HUES64 (cell line): ENCODE results near the gene ADCY9.
"Not testable (repeated sequence)": the region's sequence is repeated elsewhere in the genome, so short reads cannot be mapped to it uniquely, and the experiment has no call there.

Experiments used
- H3K27ac ChIP-seq: 2 replicates; pipeline ENCODE4 v1.7.0; 2013; ENCODE audit warnings: low read depth, low read length, inconsistent platforms
- H3K27me3 ChIP-seq: 2 replicates; pipeline ENCODE4 v1.6.1; 2013; ENCODE audit warnings: mild to moderate bottlenecking, low read length; ENCODE audit not compliant: insufficient read depth
- H3K36me3 ChIP-seq: 2 replicates; pipeline ENCODE4 v1.6.1; 2013; ENCODE audit warnings: mild to moderate bottlenecking, low read length; ENCODE audit not compliant: insufficient read depth
- H3K4me1 ChIP-seq: 2 replicates; pipeline ENCODE4 v1.6.1; 2013; ENCODE audit warnings: mild to moderate bottlenecking, low read length, moderate library complexity; ENCODE audit not compliant: insufficient read depth
- H3K4me3 ChIP-seq: 2 replicates; pipeline ENCODE4 v1.5.1; 2013; ENCODE audit warnings: mild to moderate bottlenecking, low read length, moderate library complexity
- H3K9ac ChIP-seq: 2 replicates; pipeline ENCODE4 v1.6.1; 2013; ENCODE audit warnings: mild to moderate bottlenecking, low read depth, low read length
- H3K9me3 ChIP-seq: 2 replicates; pipeline ENCODE4 v1.6.1; 2013; ENCODE audit warnings: low read depth, low read length; ENCODE audit not compliant: insufficient read depth
- WGBS: fragments of 150-250, 120-280 bp; methylation state at CpG from one replicate; pipeline ENCODE4 v1.1.7; 2013; ENCODE audit warnings: missing lambda C conversion rate; 5-methylcytosine and 5-hydroxymethylcytosine counted together

ADCY9 gene

GRCh38 chr16:4081521-4082021 is 34.7 kb downstream of the ADCY9 start:
- Histone ChIP-seq H3K4me1 (0 out of 2 replicates have a peak, but pooled peaks cover 5% of the 10 kb centered on the region), H3K9me3 (no peaks in the 10 kb centered on the region), H3K27ac (no peak overlapping the region), H3K4me3 (no peak overlapping the region), H3K36me3 (no peaks in the 10 kb centered on the region), H3K9ac (no peak overlapping the region), H3K27me3 (no peaks in the 10 kb centered on the region)
- 81% methylated on average over 13 of the region's 13 CpGs for WGBS

GRCh38 chr16:4081047-4081446 is 35.2 kb downstream of the ADCY9 start:
- H3K27ac ChIP-seq, result no peak overlapping the region
- no peaks in the 10 kb centered on the region for H3K36me3 ChIP-seq
- no peaks in the 10 kb centered on the region for H3K9me3 ChIP-seq

GRCh38 chr16:4077174-4077649 is 39.0 kb downstream of the ADCY9 start:
- H3K9me3 ChIP-seq, result no peaks in the 10 kb centered on the region
- no peak overlapping the region for H3K4me3 ChIP-seq
- 0 out of 2 replicates have a peak, but pooled peaks cover 5% of the 10 kb centered on the region for H3K4me1 ChIP-seq
- no peaks in the 10 kb centered on the region for H3K27me3 ChIP-seq
- no peak overlapping the region for H3K9ac ChIP-seq
- WGBS, result 77% methylated on average over 6 of the region's 6 CpGs
- no peaks in the 10 kb centered on the region for H3K36me3 ChIP-seq
- H3K27ac ChIP-seq, result no peak overlapping the region

More at GRCh38 chr16:4081047-4081446, 35.2 kb downstream of the ADCY9 start:
- H3K4me3 ChIP-seq, result no peak overlapping the region
- H3K9ac ChIP-seq, result no peak overlapping the region
- 73% methylated on average over 10 of the region's 10 CpGs for WGBS
- H3K27me3 ChIP-seq, result no peaks in the 10 kb centered on the region
- 0 out of 2 replicates have a peak, but pooled peaks cover 5% of the 10 kb centered on the region for H3K4me1 ChIP-seq

- Histone ChIP-seq H3K9ac (no peak overlapping the region), H3K9me3 (no peaks in the 10 kb centered on the region), H3K36me3 (no peaks in the 10 kb centered on the region), H3K27ac (no peak overlapping the region), H3K27me3 (no peaks in the 10 kb centered on the region), H3K4me1 (no peaks in the 10 kb centered on the region), H3K4me3 (no peak overlapping the region)
- 93% methylated on average over 7 of the region's 7 CpGs for WGBS
Observed at GRCh38 chr16:4075534-4075933, 40.7 kb downstream of the ADCY9 start.

- not testable (repeated sequence) for H3K9me3 ChIP-seq, H3K36me3 ChIP-seq, H3K27me3 ChIP-seq, H3K27ac ChIP-seq, H3K4me1 ChIP-seq, H3K4me3 ChIP-seq, H3K9ac ChIP-seq
- 95% methylated on average over 9 of the region's 9 CpGs for WGBS
Observed at GRCh38 chr16:4073150-4073549, 43.1 kb downstream of the ADCY9 start.

- WGBS, result 79% methylated on average over 22 of the region's 22 CpGs
- Histone ChIP-seq H3K27me3 (no peaks in the 10 kb centered on the region), H3K4me3 (no peak overlapping the region), H3K9me3 (no peaks in the 10 kb centered on the region), H3K27ac (no peak overlapping the region), H3K9ac (no peak overlapping the region), H3K4me1 (no peaks in the 10 kb centered on the region), H3K36me3 (no peaks in the 10 kb centered on the region)
Observed at GRCh38 chr16:4071686-4072561, 44.3 kb downstream of the ADCY9 start.

GRCh38 chr16:4070936-4071335 is 45.3 kb downstream of the ADCY9 start:
- Histone ChIP-seq H3K36me3 (no peaks in the 10 kb centered on the region), H3K4me3 (no peak overlapping the region), H3K27me3 (no peaks in the 10 kb centered on the region), H3K4me1 (no peaks in the 10 kb centered on the region), H3K9me3 (no peaks in the 10 kb centered on the region), H3K27ac (no peak overlapping the region), H3K9ac (no peak overlapping the region)
- WGBS, result 96% methylated on average over 9 of the region's 10 CpGs

- Histone ChIP-seq H3K27ac (no peak overlapping the region), H3K36me3 (no peaks in the 10 kb centered on the region), H3K4me3 (no peak overlapping the region), H3K27me3 (no peaks in the 10 kb centered on the region), H3K9ac (no peak overlapping the region), H3K4me1 (no peaks in the 10 kb centered on the region), H3K9me3 (0 out of 2 replicates have a peak, but pooled peaks cover 4% of the 10 kb centered on the region)
- 90% methylated on average over 5 of the region's 6 CpGs for WGBS
Observed at GRCh38 chr16:4067262-4068001, 48.8 kb downstream of the ADCY9 start.

GRCh38 chr16:4064950-4065352 is 51.3 kb downstream of the ADCY9 start:
- Histone ChIP-seq H3K4me1 (no peaks in the 10 kb centered on the region), H3K9ac (no peak overlapping the region), H3K4me3 (no peak overlapping the region), H3K9me3 (peaks cover 12% of the 10 kb centered on the region; the same call in 1 of the 2 replicates), H3K36me3 (no peaks in the 10 kb centered on the region), H3K27ac (no peak overlapping the region), H3K27me3 (no peaks in the 10 kb centered on the region)
- WGBS, result 94% methylated on average over 11 of the region's 11 CpGs

GRCh38 chr16:4062212-4062802 is 53.9 kb downstream of the ADCY9 start:
- H3K9me3 ChIP-seq, result peaks cover 12% of the 10 kb centered on the region; the same call in 1 of the 2 replicates
- no peaks in the 10 kb centered on the region for H3K36me3 ChIP-seq
- no peak overlapping the region for H3K27ac ChIP-seq
- no peak overlapping the region for H3K9ac ChIP-seq
- H3K4me1 ChIP-seq, result no peaks in the 10 kb centered on the region
- no peak overlapping the region for H3K4me3 ChIP-seq
- H3K27me3 ChIP-seq, result no peaks in the 10 kb centered on the region

GRCh38 chr16:4060823-4061222 is 55.4 kb downstream of the ADCY9 start:
- H3K4me1 ChIP-seq, result no peaks in the 10 kb centered on the region
- H3K9ac ChIP-seq, result no peak overlapping the region
- peaks cover 12% of the 10 kb centered on the region; the same call in 1 of the 2 replicates for H3K9me3 ChIP-seq
- H3K36me3 ChIP-seq, result no peaks in the 10 kb centered on the region
- no peak overlapping the region for H3K4me3 ChIP-seq
- H3K27ac ChIP-seq, result no peak overlapping the region
- no peaks in the 10 kb centered on the region for H3K27me3 ChIP-seq
